ENCODE results near the gene CMYA5. TPM values are rescaled to one million over a fixed set of nuclear protein-coding genes. Genes with fewer than 3 reads are reported as not detected.

The CMYA5 gene
- total RNA-seq, 2 experiments from 2014 or later: 0.13 to 0.16 TPM

- POLR2A ChIA-PET: interaction anchor here (0.7 kb wide), 1 partner anchor 567 kb away, joined by 3 read pairs; no protein-coding TSS in a partner anchor
- H3K4me1 Mint-ChIP-seq (ENCODE audit: low read depth): no peaks in the 10 kb centered on the region
- DNase-seq: no peak
- no peak for ATAC-seq
- H3K36me3 Mint-ChIP-seq (ENCODE audit: low read depth): no peaks in the 10 kb centered on the region
- CTCF ChIA-PET: no interaction called here
- H3K27me3 Mint-ChIP-seq: no peaks in the 10 kb centered on the region
- no peak for TF ChIP-seq CTCF (IDR thresholded peaks at IDR 0.05)
- no peak overlapping the region for H3K27ac Mint-ChIP-seq
- H3K4me3 Mint-ChIP-seq: no peak overlapping the region
- intact Hi-C loops (cut with micrococcal nuclease): no loop called here
- peaks cover 5% of the 10 kb centered on the region for H3K9me3 Mint-ChIP-seq
Measured at GRCh38 chr5:79707535-79707934, 17.9 kb downstream of the CMYA5 start.

GRCh38 chr5:79712741-79713140 lies 23.1 kb downstream of the CMYA5 start:
- Mint-ChIP-seq H3K36me3 (ENCODE audit: low read depth) (no peaks in the 10 kb centered on the region), H3K4me1 (ENCODE audit: low read depth) (no peaks in the 10 kb centered on the region), H3K4me3 (no peak overlapping the region), H3K27me3 (peaks cover 3% of the 10 kb centered on the region), H3K9me3 (no peaks in the 10 kb centered on the region), H3K27ac (no peak overlapping the region)
- TF ChIP-seq CTCF (IDR thresholded peaks at IDR 0.05): no peak
- POLR2A ChIA-PET: no interaction called here
- CTCF ChIA-PET: interaction anchor here (0.7 kb wide), 1 partner anchor 9 kb away, joined by 3 read pairs; no protein-coding TSS in a partner anchor
- intact Hi-C loops (cut with micrococcal nuclease): no loop called here
- ATAC-seq (no peak), DNase-seq (no peak)

- ChIA-PET POLR2A (no interaction called here), CTCF (no interaction called here)
- no peaks in the 10 kb centered on the region for H3K9me3 Mint-ChIP-seq
- no peaks in the 10 kb centered on the region for H3K36me3 Mint-ChIP-seq (ENCODE audit: low read depth)
- peaks cover 3% of the 10 kb centered on the region for H3K27me3 Mint-ChIP-seq
- DNase-seq (no peak), ATAC-seq (no peak)
- no peak for TF ChIP-seq CTCF (IDR thresholded peaks at IDR 0.05)
- H3K4me1 Mint-ChIP-seq (ENCODE audit: low read depth): no peaks in the 10 kb centered on the region
- no peak overlapping the region for H3K27ac Mint-ChIP-seq
- H3K4me3 Mint-ChIP-seq: no peak overlapping the region
- intact Hi-C loops (cut with micrococcal nuclease): no loop called here
Measured at GRCh38 chr5:79713727-79714126, 24.1 kb downstream of the CMYA5 start.

GRCh38 chr5:79716839-79717238 lies 27.2 kb downstream of the CMYA5 start:
- peaks cover 3% of the 10 kb centered on the region for H3K27me3 Mint-ChIP-seq
- DNase-seq: no peak
- peaks cover 10% of the 10 kb centered on the region for H3K9me3 Mint-ChIP-seq
- ATAC-seq: no peak
- no peaks in the 10 kb centered on the region for H3K4me1 Mint-ChIP-seq (ENCODE audit: low read depth)
- no peak overlapping the region for H3K4me3 Mint-ChIP-seq
- H3K36me3 Mint-ChIP-seq (ENCODE audit: low read depth): peaks cover 6% of the 10 kb centered on the region
- intact Hi-C loops (cut with micrococcal nuclease): no loop called here
- ChIA-PET POLR2A (no interaction called here), CTCF (interaction anchor here (1.2 to 3.6 kb wide), 3 partner anchors 14 to 72 kb away, joined by 3 to 16 read pairs (median 3); no protein-coding TSS in a partner anchor)
- no peak overlapping the region for H3K27ac Mint-ChIP-seq
- no peak for TF ChIP-seq CTCF (IDR thresholded peaks at IDR 0.05)

GRCh38 chr5:79720096-79720495 lies 30.5 kb downstream of the CMYA5 start:
- H3K27ac Mint-ChIP-seq: no peak overlapping the region
- peaks cover 6% of the 10 kb centered on the region for H3K36me3 Mint-ChIP-seq (ENCODE audit: low read depth)
- ATAC-seq (no peak), DNase-seq (no peak)
- no peaks in the 10 kb centered on the region for H3K4me1 Mint-ChIP-seq (ENCODE audit: low read depth)
- POLR2A ChIA-PET: no interaction called here
- no peak for TF ChIP-seq CTCF (IDR thresholded peaks at IDR 0.05)
- H3K4me3 Mint-ChIP-seq: no peak overlapping the region
- peaks cover 3% of the 10 kb centered on the region for H3K27me3 Mint-ChIP-seq
- CTCF ChIA-PET: no interaction called here
- peaks cover 10% of the 10 kb centered on the region for H3K9me3 Mint-ChIP-seq
- intact Hi-C loops (cut with micrococcal nuclease): no loop called here
